HEK293 (cell line): ENCODE measurements around the gene INCA1.

ENCODE experiments used
- ATF2 ChIP-seq: fragments of 450-650 bp; formaldehyde crosslinking; IDR thresholded peaks from 2 replicates; pipeline ENCODE4 v1.5.1; 2016; ENCODE audit warnings: missing biosample characterization, missing genetic modification characterization, low read depth
- EGR2 ChIP-seq: fragments of 450-650 bp; formaldehyde crosslinking; IDR thresholded peaks from 2 replicates; pipeline ENCODE4 v1.5.1; 2016; ENCODE audit warnings: low read depth, missing biosample characterization, missing genetic modification characterization
- GLI4 ChIP-seq: fragments of 450-650 bp; formaldehyde crosslinking; IDR thresholded peaks from 2 replicates; pipeline ENCODE4 v1.5.1; 2016; ENCODE audit warnings: missing biosample characterization, missing genetic modification characterization
- KLF16 ChIP-seq: fragments of 450-650 bp; formaldehyde crosslinking; IDR thresholded peaks from 2 replicates; pipeline ENCODE4 v1.5.1; 2017; ENCODE audit warnings: missing biosample characterization, missing genetic modification characterization
- SCRT1 ChIP-seq: fragments of 450-650 bp; formaldehyde crosslinking; IDR thresholded peaks from 2 replicates; pipeline ENCODE4 v1.5.1; 2016; ENCODE audit warnings: missing biosample characterization, missing genetic modification characterization, borderline replicate concordance
- SCRT2 ChIP-seq: fragments of 450-650 bp; formaldehyde crosslinking; IDR thresholded peaks from 2 replicates; pipeline ENCODE4 v1.5.1; 2016; ENCODE audit warnings: missing biosample characterization, missing genetic modification characterization
- TCF7L2 ChIP-seq: IDR thresholded peaks from 2 replicates; pipeline ENCODE4 v1.6.1; 2011; ENCODE audit warnings: low read depth, mild to moderate bottlenecking, inconsistent platforms, low read length, moderate library complexity, borderline replicate concordance
- ZBTB17 ChIP-seq: fragments of 450-650 bp; formaldehyde crosslinking; IDR thresholded peaks from 2 replicates; pipeline ENCODE4 v1.5.1; 2016; ENCODE audit warnings: missing biosample characterization, missing genetic modification characterization
- ZBTB20 ChIP-seq: fragments of 450-650 bp; formaldehyde crosslinking; IDR thresholded peaks from 2 replicates; pipeline ENCODE4 v1.5.1; 2016; ENCODE audit warnings: missing biosample characterization, missing genetic modification characterization
- ZEB2 ChIP-seq: fragments of 450-650 bp; formaldehyde crosslinking; IDR thresholded peaks from 2 replicates; pipeline ENCODE4 v1.5.1; 2016; ENCODE audit warnings: missing biosample characterization, missing genetic modification characterization
- ZFP3 ChIP-seq: fragments of 450-650 bp; formaldehyde crosslinking; IDR thresholded peaks from 2 replicates; pipeline ENCODE4 v1.5.1; 2016; ENCODE audit warnings: low read depth, missing biosample characterization, missing genetic modification characterization
- ZFP41 ChIP-seq: fragments of 450-650 bp; formaldehyde crosslinking; IDR thresholded peaks from 2 replicates; pipeline ENCODE4 v1.5.1; 2016; ENCODE audit warnings: missing biosample characterization, missing genetic modification characterization, borderline replicate concordance
- ZNF121 ChIP-seq: fragments of 450-650 bp; formaldehyde crosslinking; IDR thresholded peaks from 2 replicates; pipeline ENCODE4 v1.5.1; 2016; ENCODE audit warnings: missing biosample characterization, missing genetic modification characterization
- ZNF138 ChIP-seq: fragments of 450-650 bp; formaldehyde crosslinking; IDR thresholded peaks from 2 replicates; pipeline ENCODE4 v1.5.1; 2016; ENCODE audit warnings: missing biosample characterization, missing genetic modification characterization, borderline replicate concordance
- ZNF157 ChIP-seq: fragments of 450-650 bp; formaldehyde crosslinking; IDR thresholded peaks from 2 replicates; pipeline ENCODE4 v1.5.1; 2016; ENCODE audit warnings: missing biosample characterization, missing genetic modification characterization
- ZNF169 ChIP-seq: fragments of 450-650 bp; formaldehyde crosslinking; IDR thresholded peaks from 2 replicates; pipeline ENCODE4 v1.5.1; 2016; ENCODE audit warnings: missing biosample characterization, missing genetic modification characterization
- ZNF175 ChIP-seq: fragments of 450-650 bp; formaldehyde crosslinking; IDR thresholded peaks from 2 replicates; pipeline ENCODE4 v1.5.1; 2016; ENCODE audit warnings: missing biosample characterization, missing genetic modification characterization
- ZNF341 ChIP-seq: fragments of 450-650 bp; formaldehyde crosslinking; IDR thresholded peaks from 2 replicates; pipeline ENCODE4; 2016; ENCODE audit warnings: low read depth, missing biosample characterization, missing genetic modification characterization
- ZNF350 ChIP-seq: fragments of 450-650 bp; formaldehyde crosslinking; IDR thresholded peaks from 2 replicates; pipeline ENCODE4 v1.5.0; 2017; ENCODE audit warnings: missing biosample characterization, mild to moderate bottlenecking, missing genetic modification characterization
- ZNF366 ChIP-seq: fragments of 450-650 bp; formaldehyde crosslinking; conservative IDR thresholded peaks from 2 replicates; pipeline ENCODE4 v1.5.1; 2016; ENCODE audit warnings: missing biosample characterization, missing genetic modification characterization
- ZNF596 ChIP-seq: fragments of 450-650 bp; IDR thresholded peaks from 2 replicates; pipeline ENCODE4 v1.5.0; 2018; ENCODE audit warnings: missing biosample characterization, mild to moderate bottlenecking, missing genetic modification characterization, moderate library complexity
- ZNF664 ChIP-seq: fragments of 450-650 bp; formaldehyde crosslinking; IDR thresholded peaks from 2 replicates; pipeline ENCODE4 v1.5.1; 2016; ENCODE audit warnings: missing biosample characterization, missing genetic modification characterization
- ZNF670 ChIP-seq: fragments of 450-650 bp; formaldehyde crosslinking; IDR thresholded peaks from 2 replicates; pipeline ENCODE4 v1.5.1; 2016; ENCODE audit warnings: missing biosample characterization, missing genetic modification characterization, low read depth
- ZNF707 ChIP-seq: fragments of 450-650 bp; formaldehyde crosslinking; IDR thresholded peaks from 2 replicates; pipeline ENCODE4 v1.5.1; 2016; ENCODE audit warnings: missing biosample characterization, missing genetic modification characterization
- ZNF777 ChIP-seq: fragments of 450-650 bp; formaldehyde crosslinking; IDR thresholded peaks from 2 replicates; pipeline ENCODE4 v1.5.1; 2017; ENCODE audit warnings: missing biosample characterization, missing genetic modification characterization, borderline replicate concordance
- ZNF792 ChIP-seq: fragments of 450-650 bp; formaldehyde crosslinking; IDR thresholded peaks from 2 replicates; pipeline ENCODE4 v1.5.1; 2016; ENCODE audit warnings: missing biosample characterization, missing genetic modification characterization
- ZSCAN23 ChIP-seq: fragments of 450-650 bp; formaldehyde crosslinking; IDR thresholded peaks from 2 replicates; pipeline ENCODE4 v1.5.1; 2016; ENCODE audit warnings: missing biosample characterization, missing genetic modification characterization
- TF ChIP-seq, protein P1 (sequence below): sonication (generic); formaldehyde crosslinking; IDR thresholded peaks from 2 replicates; pipeline ENCODE4 v1.8.1; 2022; ENCODE audit warnings: mild to moderate bottlenecking, moderate library complexity, missing genetic modification reagents
- TF ChIP-seq, protein P2 (sequence below): fragments of 450-650 bp; formaldehyde crosslinking; IDR thresholded peaks from 2 replicates; pipeline ENCODE4 v1.5.1; 2016; ENCODE audit warnings: missing biosample characterization, missing genetic modification characterization
- TF ChIP-seq, protein P3 (sequence below): fragments of 450-650 bp; formaldehyde crosslinking; IDR thresholded peaks from 2 replicates; pipeline ENCODE4 v1.5.1; 2016; ENCODE audit warnings: missing biosample characterization, missing genetic modification characterization, borderline replicate concordance
- TF ChIP-seq, protein P4 (sequence below): fragments of 450-650 bp; formaldehyde crosslinking; IDR thresholded peaks from 2 replicates; pipeline ENCODE4 v1.5.1; 2017; ENCODE audit warnings: missing biosample characterization, missing genetic modification characterization

INCA1 gene

GRCh38 chr17:4949321-4950074, 47.8 kb downstream of the INCA1 start (continued):
- TF ChIP-seq ZNF777: peak; percentile 89; the same call in 1 of the 2 replicates
- TF ChIP-seq ZNF707 (tag by site-specific recombination): no peak
- TF ChIP-seq SCRT2 (tag by site-specific recombination): no peak
- TF ChIP-seq ZFP41: no peak
- TF ChIP-seq TCF7L2: no peak
- no peak for TF ChIP-seq EGR2 (tag by site-specific recombination)
- no peak for TF ChIP-seq ZNF366
- TF ChIP-seq ZNF664: no peak
- TF ChIP-seq, protein P1, sequence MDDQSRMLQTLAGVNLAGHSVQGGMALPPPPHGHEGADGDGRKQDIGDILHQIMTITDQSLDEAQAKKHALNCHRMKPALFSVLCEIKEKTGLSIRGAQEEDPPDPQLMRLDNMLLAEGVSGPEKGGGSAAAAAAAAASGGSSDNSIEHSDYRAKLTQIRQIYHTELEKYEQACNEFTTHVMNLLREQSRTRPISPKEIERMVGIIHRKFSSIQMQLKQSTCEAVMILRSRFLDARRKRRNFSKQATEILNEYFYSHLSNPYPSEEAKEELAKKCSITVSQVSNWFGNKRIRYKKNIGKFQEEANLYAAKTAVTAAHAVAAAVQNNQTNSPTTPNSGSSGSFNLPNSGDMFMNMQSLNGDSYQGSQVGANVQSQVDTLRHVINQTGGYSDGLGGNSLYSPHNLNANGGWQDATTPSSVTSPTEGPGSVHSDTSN (CRISPR knock-in tag): no peak
- no peak for TF ChIP-seq ZBTB17 (tag by site-specific recombination)
- no peak for TF ChIP-seq GLI4 (tag by site-specific recombination)
- no peak for TF ChIP-seq SCRT1
- TF ChIP-seq ZNF121 (tag by site-specific recombination): no peak
- peak; percentile 63; the same call in 1 of the 2 replicates for TF ChIP-seq KLF16 (tag by site-specific recombination)
- no peak for TF ChIP-seq ZNF138 (tag by site-specific recombination)
- TF ChIP-seq, protein P2, sequence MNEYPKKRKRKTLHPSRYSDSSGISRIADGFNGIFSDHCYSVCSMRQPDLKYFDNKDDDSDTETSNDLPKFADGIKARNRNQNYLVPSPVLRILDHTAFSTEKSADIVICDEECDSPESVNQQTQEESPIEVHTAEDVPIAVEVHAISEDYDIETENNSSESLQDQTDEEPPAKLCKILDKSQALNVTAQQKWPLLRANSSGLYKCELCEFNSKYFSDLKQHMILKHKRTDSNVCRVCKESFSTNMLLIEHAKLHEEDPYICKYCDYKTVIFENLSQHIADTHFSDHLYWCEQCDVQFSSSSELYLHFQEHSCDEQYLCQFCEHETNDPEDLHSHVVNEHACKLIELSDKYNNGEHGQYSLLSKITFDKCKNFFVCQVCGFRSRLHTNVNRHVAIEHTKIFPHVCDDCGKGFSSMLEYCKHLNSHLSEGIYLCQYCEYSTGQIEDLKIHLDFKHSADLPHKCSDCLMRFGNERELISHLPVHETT (tag by site-specific recombination): no peak
- TF ChIP-seq ZNF157 (tag by site-specific recombination): no peak
- no peak for TF ChIP-seq ZFP3 (tag by site-specific recombination)
- TF ChIP-seq ZNF341: no peak
- peak; percentile 25; the same call in 1 of the 2 replicates for TF ChIP-seq ZEB2 (tag by site-specific recombination)
- TF ChIP-seq ZNF596 (tag by site-specific recombination): 0 out of 2 replicates have a peak, but pooled peaks have one; percentile 26
- peak; percentile 74 for TF ChIP-seq ZBTB20
- no peak for TF ChIP-seq ZNF175 (tag by site-specific recombination)
- no peak for TF ChIP-seq ZNF670
- TF ChIP-seq, protein P3, sequence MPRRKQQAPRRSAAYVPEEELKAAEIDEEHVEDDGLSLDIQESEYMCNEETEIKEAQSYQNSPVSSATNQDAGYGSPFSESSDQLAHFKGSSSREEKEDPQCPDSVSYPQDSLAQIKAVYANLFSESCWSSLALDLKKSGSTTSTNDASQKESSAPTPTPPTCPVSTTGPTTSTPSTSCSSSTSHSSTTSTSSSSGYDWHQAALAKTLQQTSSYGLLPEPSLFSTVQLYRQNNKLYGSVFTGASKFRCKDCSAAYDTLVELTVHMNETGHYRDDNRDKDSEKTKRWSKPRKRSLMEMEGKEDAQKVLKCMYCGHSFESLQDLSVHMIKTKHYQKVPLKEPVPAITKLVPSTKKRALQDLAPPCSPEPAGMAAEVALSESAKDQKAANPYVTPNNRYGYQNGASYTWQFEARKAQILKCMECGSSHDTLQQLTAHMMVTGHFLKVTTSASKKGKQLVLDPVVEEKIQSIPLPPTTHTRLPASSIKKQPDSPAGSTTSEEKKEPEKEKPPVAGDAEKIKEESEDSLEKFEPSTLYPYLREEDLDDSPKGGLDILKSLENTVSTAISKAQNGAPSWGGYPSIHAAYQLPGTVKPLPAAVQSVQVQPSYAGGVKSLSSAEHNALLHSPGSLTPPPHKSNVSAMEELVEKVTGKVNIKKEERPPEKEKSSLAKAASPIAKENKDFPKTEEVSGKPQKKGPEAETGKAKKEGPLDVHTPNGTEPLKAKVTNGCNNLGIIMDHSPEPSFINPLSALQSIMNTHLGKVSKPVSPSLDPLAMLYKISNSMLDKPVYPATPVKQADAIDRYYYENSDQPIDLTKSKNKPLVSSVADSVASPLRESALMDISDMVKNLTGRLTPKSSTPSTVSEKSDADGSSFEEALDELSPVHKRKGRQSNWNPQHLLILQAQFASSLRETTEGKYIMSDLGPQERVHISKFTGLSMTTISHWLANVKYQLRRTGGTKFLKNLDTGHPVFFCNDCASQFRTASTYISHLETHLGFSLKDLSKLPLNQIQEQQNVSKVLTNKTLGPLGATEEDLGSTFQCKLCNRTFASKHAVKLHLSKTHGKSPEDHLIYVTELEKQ (tag by site-specific recombination): peak; percentile 55; the same call in 1 of the 2 replicates
- TF ChIP-seq, protein P4, sequence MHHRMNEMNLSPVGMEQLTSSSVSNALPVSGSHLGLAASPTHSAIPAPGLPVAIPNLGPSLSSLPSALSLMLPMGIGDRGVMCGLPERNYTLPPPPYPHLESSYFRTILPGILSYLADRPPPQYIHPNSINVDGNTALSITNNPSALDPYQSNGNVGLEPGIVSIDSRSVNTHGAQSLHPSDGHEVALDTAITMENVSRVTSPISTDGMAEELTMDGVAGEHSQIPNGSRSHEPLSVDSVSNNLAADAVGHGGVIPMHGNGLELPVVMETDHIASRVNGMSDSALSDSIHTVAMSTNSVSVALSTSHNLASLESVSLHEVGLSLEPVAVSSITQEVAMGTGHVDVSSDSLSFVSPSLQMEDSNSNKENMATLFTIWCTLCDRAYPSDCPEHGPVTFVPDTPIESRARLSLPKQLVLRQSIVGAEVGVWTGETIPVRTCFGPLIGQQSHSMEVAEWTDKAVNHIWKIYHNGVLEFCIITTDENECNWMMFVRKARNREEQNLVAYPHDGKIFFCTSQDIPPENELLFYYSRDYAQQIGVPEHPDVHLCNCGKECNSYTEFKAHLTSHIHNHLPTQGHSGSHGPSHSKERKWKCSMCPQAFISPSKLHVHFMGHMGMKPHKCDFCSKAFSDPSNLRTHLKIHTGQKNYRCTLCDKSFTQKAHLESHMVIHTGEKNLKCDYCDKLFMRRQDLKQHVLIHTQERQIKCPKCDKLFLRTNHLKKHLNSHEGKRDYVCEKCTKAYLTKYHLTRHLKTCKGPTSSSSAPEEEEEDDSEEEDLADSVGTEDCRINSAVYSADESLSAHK (tag by site-specific recombination): peak; percentile 37; the same call in 1 of the 2 replicates
- no peak for TF ChIP-seq ZSCAN23 (tag by site-specific recombination)
- peak; percentile 46; the same call in 1 of the 2 replicates for TF ChIP-seq ZNF792 (tag by site-specific recombination)
- no peak for TF ChIP-seq ATF2 (tag by site-specific recombination)
- no peak for TF ChIP-seq ZNF169 (tag by site-specific recombination)
- TF ChIP-seq ZNF350 (tag by site-specific recombination): no peak
